IPS-18a (cell line): ENCODE results near the gene PVRIG.
"Not testable (repeated sequence)": the region's sequence is repeated elsewhere in the genome, so short reads cannot be mapped to it uniquely, and the experiment has no call there.

Source experiments
- H3K27ac ChIP-seq: one replicate; pipeline ENCODE4 v1.5.1; 2013; ENCODE audit warnings: low read length
- H3K27me3 ChIP-seq: one replicate; pipeline ENCODE4 v1.6.1; 2013; ENCODE audit warnings: mild to moderate bottlenecking, low read length; ENCODE audit not compliant: control insufficient read depth, insufficient read depth
- H3K36me3 ChIP-seq: one replicate; pipeline ENCODE4 v1.6.1; 2013; ENCODE audit warnings: low read depth, low read length; ENCODE audit not compliant: control insufficient read depth
- H3K4me1 ChIP-seq: one replicate; pipeline ENCODE4 v1.6.1; 2013; ENCODE audit warnings: low read depth, low read length; ENCODE audit not compliant: control insufficient read depth
- H3K4me3 ChIP-seq: one replicate; pipeline ENCODE4 v1.5.1; 2013; ENCODE audit warnings: low read length
- H3K9ac ChIP-seq: one replicate; pipeline ENCODE4 v1.6.1; 2013; ENCODE audit warnings: mild to moderate bottlenecking, low read length, moderate library complexity
- H3K9me3 ChIP-seq: one replicate; pipeline ENCODE4 v1.6.1; 2013; ENCODE audit warnings: low read depth, low read length; ENCODE audit not compliant: control insufficient read depth

Gene PVRIG

GRCh38 chr7:100268882-100269281 is 49.1 kb downstream of the PVRIG start:
- H3K36me3 ChIP-seq, H3K9me3 ChIP-seq, H3K9ac ChIP-seq, H3K27me3 ChIP-seq, H3K27ac ChIP-seq, H3K4me3 ChIP-seq: not testable (repeated sequence)
- H3K4me1 ChIP-seq: peaks cover 12% of the 10 kb centered on the region

- peak overlapping the region; percentile 21 for H3K4me3 ChIP-seq
- not testable (repeated sequence) for H3K9ac ChIP-seq, H3K9me3 ChIP-seq, H3K36me3 ChIP-seq, H3K27ac ChIP-seq, H3K27me3 ChIP-seq
- H3K4me1 ChIP-seq: peaks cover 12% of the 10 kb centered on the region
These were observed 49.7 kb downstream of the PVRIG start for GRCh38 chr7:100269306-100270045.

- peaks cover 12% of the 10 kb centered on the region for H3K4me1 ChIP-seq
- not testable (repeated sequence) for H3K9ac ChIP-seq, H3K27ac ChIP-seq, H3K9me3 ChIP-seq, H3K36me3 ChIP-seq, H3K27me3 ChIP-seq
- H3K4me3 ChIP-seq: peak overlapping the region; percentile 46
These were observed 50.5 kb downstream of the PVRIG start for GRCh38 chr7:100270046-100270918.
